Measurements from ENCODE around the gene AAK1.

- TF ChIP-seq CTCF (optimal IDR thresholded peaks at IDR 0.05 in 1 of 3, IDR thresholded peaks at IDR 0.05 in 1 of 3, conservative IDR thresholded peaks at IDR 0.05 in 1 of 3; ENCODE audit: extremely low read depth in 1 of 3, insufficient read depth in 2 of 3, low read length in 3 of 3) (no peak), EZH2 (IDR thresholded peaks at IDR 0.05; ENCODE audit: low read length) (no peak)
These were observed 168.9 kb downstream of the AAK1 start for GRCh38 chr2:69474688-69475087.

Data from keratinocyte (primary cell).